ENCODE data around the gene KCNN3.
"Not testable (repeated sequence)": the region's sequence is repeated elsewhere in the genome, so short reads cannot be mapped to it uniquely, and the experiment has no call there.

KCNN3 gene

GRCh38 chr1:154870115-154870571 is at the start of gene KCNN3:
Gene KCNN3, minus strand, starts transcription at chr1:154870281. Its CDS starts 317 bp downstream, at chr1:154869964.
- DNase-seq (ENCODE audit: low read depth in 2 of 2) = peak; percentile 56 to 58

- DNase-seq (ENCODE audit: low read depth in 2 of 2) = no peak
Measured at GRCh38 chr1:154913273-154913672, 43.2 kb upstream of the KCNN3 start.

- DNase-seq (ENCODE audit: low read depth in 2 of 2) = no peak
Measured at GRCh38 chr1:154912755-154913154, 42.7 kb upstream of the KCNN3 start.

GRCh38 chr1:154911691-154912550 is 41.8 kb upstream of the KCNN3 start:
- no peak for DNase-seq (ENCODE audit: low read depth in 2 of 2)

- no peak for DNase-seq (ENCODE audit: low read depth in 2 of 2)
Measured at GRCh38 chr1:154910851-154911250, 40.8 kb upstream of the KCNN3 start.

- DNase-seq (ENCODE audit: low read depth in 2 of 2) = no peak
Measured at GRCh38 chr1:154908937-154909336, 38.9 kb upstream of the KCNN3 start.

- DNase-seq (ENCODE audit: low read depth in 2 of 2) = not testable (repeated sequence)
Measured at GRCh38 chr1:154908129-154908528, 38.0 kb upstream of the KCNN3 start.

- DNase-seq (ENCODE audit: low read depth in 2 of 2) = no peak
Measured at GRCh38 chr1:154906621-154907081, 36.6 kb upstream of the KCNN3 start.

- no peak for DNase-seq (ENCODE audit: low read depth in 2 of 2)
Measured at GRCh38 chr1:154902938-154903566, 33.0 kb upstream of the KCNN3 start.

- DNase-seq (ENCODE audit: low read depth in 2 of 2) = no peak
Measured at GRCh38 chr1:154901591-154901990, 31.5 kb upstream of the KCNN3 start.

- no peak for DNase-seq (ENCODE audit: low read depth in 2 of 2)
Measured at GRCh38 chr1:154899041-154899440, 29.0 kb upstream of the KCNN3 start.

- no peak for DNase-seq (ENCODE audit: low read depth in 2 of 2)
Measured at GRCh38 chr1:154896771-154897286, 26.7 kb upstream of the KCNN3 start.

GRCh38 chr1:154895798-154896197 is 25.7 kb upstream of the KCNN3 start:
- DNase-seq (ENCODE audit: low read depth in 2 of 2) = no peak

- no peak for DNase-seq (ENCODE audit: low read depth in 2 of 2)
Measured at GRCh38 chr1:154891452-154891851, 21.4 kb upstream of the KCNN3 start.

- DNase-seq (ENCODE audit: low read depth in 2 of 2) = no peak
Measured at GRCh38 chr1:154888757-154889156, 18.7 kb upstream of the KCNN3 start.

- no peak for DNase-seq (ENCODE audit: low read depth in 2 of 2)
Measured at GRCh38 chr1:154886281-154887015, 16.4 kb upstream of the KCNN3 start.

GRCh38 chr1:154884869-154885701 is 15.0 kb upstream of the KCNN3 start:
- no peak for DNase-seq (ENCODE audit: low read depth in 2 of 2)

- no peak for DNase-seq (ENCODE audit: low read depth in 2 of 2)
Measured at GRCh38 chr1:154883919-154884868, 14.1 kb upstream of the KCNN3 start.

- no peak for DNase-seq (ENCODE audit: low read depth in 2 of 2)
Measured at GRCh38 chr1:154881820-154882535, 11.9 kb upstream of the KCNN3 start.

Measured in stimulated activated CD8-positive, alpha-beta memory T cell treated with anti-CD3 and anti-CD28 coated beads, Interleukin-15, amount 100 ng/mL, for 48 hours (primary cell).